ENCODE results near the gene NRIP2. TPM values are rescaled to one million over a fixed set of nuclear protein-coding genes. Genes with fewer than 3 reads are reported as not detected.

NRIP2 gene
- total RNA-seq, 1 donor from 2014 or later: 1.2 TPM

DNA sequence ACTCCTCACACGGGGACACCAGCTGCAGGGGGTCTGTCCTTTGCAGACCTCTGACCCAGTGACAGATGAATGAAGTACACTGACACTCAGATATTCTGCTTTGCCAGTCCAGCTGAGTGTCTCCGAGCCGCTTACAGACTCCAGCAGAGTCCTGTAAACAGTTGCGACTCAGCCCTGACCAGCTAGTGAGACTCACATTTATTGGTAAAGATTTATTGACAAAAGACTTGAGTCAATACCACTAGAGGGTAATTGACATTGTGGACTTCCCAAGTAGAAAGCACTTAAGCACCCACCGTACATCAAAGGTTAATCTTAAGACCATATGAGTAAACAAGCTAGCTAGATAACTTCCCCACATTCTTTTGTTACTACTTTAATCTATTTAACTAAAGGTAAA is 49.8 kb downstream of the NRIP2 start:
- H3K4me3 ChIP-seq: no peak overlapping the region
- no peak for TF ChIP-seq POLR2A (IDR thresholded peaks at IDR 0.05)
- TF ChIP-seq POLR2AphosphoS5 (IDR thresholded peaks at IDR 0.05; ENCODE audit: insufficient read depth in 1 of 2, low read depth in 1 of 2): no peak
- TF ChIP-seq, protein P1, sequence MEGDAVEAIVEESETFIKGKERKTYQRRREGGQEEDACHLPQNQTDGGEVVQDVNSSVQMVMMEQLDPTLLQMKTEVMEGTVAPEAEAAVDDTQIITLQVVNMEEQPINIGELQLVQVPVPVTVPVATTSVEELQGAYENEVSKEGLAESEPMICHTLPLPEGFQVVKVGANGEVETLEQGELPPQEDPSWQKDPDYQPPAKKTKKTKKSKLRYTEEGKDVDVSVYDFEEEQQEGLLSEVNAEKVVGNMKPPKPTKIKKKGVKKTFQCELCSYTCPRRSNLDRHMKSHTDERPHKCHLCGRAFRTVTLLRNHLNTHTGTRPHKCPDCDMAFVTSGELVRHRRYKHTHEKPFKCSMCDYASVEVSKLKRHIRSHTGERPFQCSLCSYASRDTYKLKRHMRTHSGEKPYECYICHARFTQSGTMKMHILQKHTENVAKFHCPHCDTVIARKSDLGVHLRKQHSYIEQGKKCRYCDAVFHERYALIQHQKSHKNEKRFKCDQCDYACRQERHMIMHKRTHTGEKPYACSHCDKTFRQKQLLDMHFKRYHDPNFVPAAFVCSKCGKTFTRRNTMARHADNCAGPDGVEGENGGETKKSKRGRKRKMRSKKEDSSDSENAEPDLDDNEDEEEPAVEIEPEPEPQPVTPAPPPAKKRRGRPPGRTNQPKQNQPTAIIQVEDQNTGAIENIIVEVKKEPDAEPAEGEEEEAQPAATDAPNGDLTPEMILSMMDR (IDR thresholded peaks at IDR 0.05): no peak
- intact Hi-C loops (cut with DNase I): no loop called here
- H3K36me3 ChIP-seq: no peaks in the 10 kb centered on the region
- DNase-seq (ENCODE audit: extremely low spot score in 2 of 2): no peak
- H3K27me3 ChIP-seq: no peaks in the 10 kb centered on the region
- H3K9me3 ChIP-seq: no peaks in the 10 kb centered on the region
- no peak overlapping the region for H3K27ac ChIP-seq
- peaks cover 8% of the 10 kb centered on the region for H3K4me1 ChIP-seq

DNA sequence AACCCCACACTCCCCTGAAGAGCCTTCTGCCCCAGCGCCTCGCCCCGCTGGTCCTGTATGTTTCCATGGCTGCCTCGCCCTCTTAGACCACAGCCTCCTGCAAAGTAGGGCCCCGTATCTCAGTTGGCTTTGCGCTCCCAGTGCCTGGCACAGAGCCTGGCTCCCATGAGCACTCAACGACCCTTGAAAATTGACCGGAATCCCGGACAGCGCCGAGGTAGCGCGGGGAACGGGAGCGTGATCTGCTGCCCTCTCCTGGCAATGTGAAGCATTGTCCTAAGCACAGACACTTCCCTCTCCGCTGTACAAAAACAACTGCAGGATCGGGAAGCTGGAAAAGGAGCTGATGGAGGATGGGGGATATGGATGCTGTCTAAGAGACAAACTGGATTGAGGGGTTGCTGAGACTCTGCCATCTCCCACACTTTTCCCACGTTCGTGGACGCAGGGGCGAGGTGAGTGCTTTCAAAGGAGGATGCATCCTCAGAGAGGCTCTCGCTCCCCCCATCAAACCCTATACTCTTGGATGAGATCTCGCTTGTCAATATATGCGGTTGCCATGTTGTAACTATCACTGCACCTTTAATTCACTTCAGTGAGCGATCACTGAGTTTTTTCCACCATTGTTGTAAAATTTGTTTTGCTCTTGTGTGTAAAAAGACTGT is 50.8 kb downstream of the NRIP2 start:
- H3K9me3 ChIP-seq: no peaks in the 10 kb centered on the region
- H3K4me3 ChIP-seq: peak overlapping the region in 1 of 2 donors; percentile 17
- no peak overlapping the region for H3K27ac ChIP-seq
- no peak for DNase-seq (ENCODE audit: extremely low spot score in 2 of 2)
- peaks cover 8% of the 10 kb centered on the region for H3K4me1 ChIP-seq
- no peaks in the 10 kb centered on the region for H3K36me3 ChIP-seq
- TF ChIP-seq, protein P1 (IDR thresholded peaks at IDR 0.05): peak; percentile 68 to 76 (median 75)
- TF ChIP-seq POLR2A (IDR thresholded peaks at IDR 0.05) (no peak), POLR2AphosphoS5 (IDR thresholded peaks at IDR 0.05; ENCODE audit: insufficient read depth in 1 of 2, low read depth in 1 of 2) (no peak)
- intact Hi-C loops (cut with DNase I): no loop called here
- H3K27me3 ChIP-seq: no peaks in the 10 kb centered on the region

DNA sequence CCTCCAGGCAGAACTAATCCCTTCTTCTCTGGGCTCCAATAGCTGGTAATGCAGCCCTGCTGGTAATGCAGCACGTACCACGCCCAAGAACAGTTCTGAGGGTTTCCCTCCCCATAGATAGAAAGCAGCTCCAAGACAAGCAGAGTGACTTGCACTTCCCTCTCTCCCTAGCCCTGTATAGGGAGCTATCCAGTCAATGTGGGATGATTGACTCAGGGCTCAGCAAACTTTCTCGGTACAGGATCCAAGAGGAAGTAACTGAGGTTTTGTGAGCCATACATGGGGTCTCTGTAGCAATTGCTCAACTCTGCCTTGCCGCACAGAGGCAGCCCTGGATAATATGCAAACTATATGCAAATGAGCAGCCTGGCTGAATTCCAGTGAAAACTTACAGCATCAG is 55.6 kb downstream of the NRIP2 start:
- TF ChIP-seq POLR2AphosphoS5 (IDR thresholded peaks at IDR 0.05; ENCODE audit: insufficient read depth in 1 of 2, low read depth in 1 of 2) (no peak), POLR2A (IDR thresholded peaks at IDR 0.05) (no peak)
- TF ChIP-seq, protein P1 (IDR thresholded peaks at IDR 0.05): no peak
- intact Hi-C loops (cut with DNase I): no loop called here
- H3K4me3 ChIP-seq: no peak overlapping the region
- H3K36me3 ChIP-seq: no peaks in the 10 kb centered on the region
- peaks cover 8% of the 10 kb centered on the region for H3K4me1 ChIP-seq
- H3K27ac ChIP-seq: no peak overlapping the region
- no peaks in the 10 kb centered on the region for H3K27me3 ChIP-seq
- DNase-seq (ENCODE audit: extremely low spot score in 2 of 2): no peak
- no peaks in the 10 kb centered on the region for H3K9me3 ChIP-seq

DNA sequence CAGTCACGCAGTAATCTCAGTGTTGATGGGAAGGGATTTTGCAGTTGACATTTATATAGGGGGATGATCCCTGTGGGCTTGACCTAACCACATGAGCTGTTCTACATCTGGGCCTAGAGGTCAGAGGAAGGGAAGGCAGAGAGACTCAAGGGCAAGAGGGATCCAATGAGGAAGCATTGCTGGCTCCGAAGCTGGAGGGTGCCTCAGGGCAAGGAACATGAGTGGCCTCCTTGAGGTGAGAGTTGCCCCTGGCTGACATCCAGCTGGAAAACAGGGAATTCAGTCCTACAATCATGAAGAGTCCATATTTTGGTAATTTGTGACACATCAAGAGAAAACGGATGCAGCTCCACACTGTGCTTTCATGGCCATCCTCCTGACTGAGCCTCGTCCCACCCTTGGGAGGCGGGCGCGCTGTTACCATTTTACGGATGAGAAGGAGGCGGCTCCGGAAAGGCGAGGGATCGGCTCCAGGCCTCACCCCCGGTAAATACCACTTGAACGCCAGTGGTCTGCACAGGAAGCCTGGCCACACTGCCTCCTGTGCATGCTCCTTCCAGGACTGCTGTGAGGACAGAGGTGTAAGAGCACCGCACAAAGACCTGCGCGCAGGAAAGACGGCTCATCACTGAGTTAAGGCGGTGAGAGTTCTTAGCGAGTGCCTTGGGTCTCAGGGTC is 58.6 kb downstream of the NRIP2 start:
- Histone ChIP-seq H3K4me1 (no peaks in the 10 kb centered on the region), H3K9me3 (no peaks in the 10 kb centered on the region), H3K36me3 (no peaks in the 10 kb centered on the region), H3K27me3 (no peaks in the 10 kb centered on the region), H3K27ac (no peak overlapping the region), H3K4me3 (no peak overlapping the region)
- TF ChIP-seq, protein P1 (IDR thresholded peaks at IDR 0.05): no peak
- TF ChIP-seq POLR2A (IDR thresholded peaks at IDR 0.05): no peak
- no peak for TF ChIP-seq POLR2AphosphoS5 (IDR thresholded peaks at IDR 0.05; ENCODE audit: insufficient read depth in 1 of 2, low read depth in 1 of 2)
- DNase-seq (ENCODE audit: extremely low spot score in 2 of 2): no peak
- intact Hi-C loops (cut with DNase I): no loop called here

DNA sequence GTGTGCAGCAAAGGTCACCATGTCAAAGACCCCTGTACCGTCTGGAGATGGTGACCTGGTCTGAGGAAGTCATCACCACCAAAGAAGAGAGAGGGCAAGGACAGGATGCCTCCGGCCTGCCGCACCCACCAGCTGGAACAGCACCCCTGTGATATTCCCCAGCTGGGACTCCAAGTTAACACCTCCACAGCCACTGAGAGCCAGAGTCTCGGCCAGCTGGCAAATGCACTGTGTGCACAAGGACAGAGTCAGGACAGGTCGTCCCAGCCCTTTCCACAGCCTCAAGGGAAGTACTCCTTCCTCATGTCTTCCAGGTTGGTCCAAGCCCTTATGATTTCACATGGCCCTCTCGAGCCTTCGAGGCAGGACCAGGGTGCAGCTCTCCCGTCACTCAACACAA is 59.4 kb downstream of the NRIP2 start:
- intact Hi-C loops (cut with DNase I): no loop called here
- no peak for DNase-seq (ENCODE audit: extremely low spot score in 2 of 2)

More for the DNA sequence above, 59.4 kb downstream of the NRIP2 start:
- no peak for TF ChIP-seq POLR2A (IDR thresholded peaks at IDR 0.05)
- no peak for TF ChIP-seq POLR2AphosphoS5 (IDR thresholded peaks at IDR 0.05; ENCODE audit: insufficient read depth in 1 of 2, low read depth in 1 of 2)
- TF ChIP-seq, protein P1 (IDR thresholded peaks at IDR 0.05): no peak
- H3K9me3 ChIP-seq: no peaks in the 10 kb centered on the region
- H3K4me1 ChIP-seq: no peaks in the 10 kb centered on the region
- no peaks in the 10 kb centered on the region for H3K36me3 ChIP-seq
- no peak overlapping the region for H3K27ac ChIP-seq
- H3K27me3 ChIP-seq: no peaks in the 10 kb centered on the region
- no peak overlapping the region for H3K4me3 ChIP-seq
